Keratinocyte (primary cell): ENCODE results near the gene MAU2.

Source experiments
- CTCF ChIP-seq, 3 experiments: IDR thresholded peaks in 1 of 3; conservative IDR thresholded peaks in 1 of 3; optimal IDR thresholded peaks in 1 of 3; 2 replicates in 2 of 3; 3 replicates in 1 of 3; pipeline versions ENCODE3 to v1.5.1; 2011; ENCODE audit warnings: low read length in 3 of 3, mild to moderate bottlenecking in 3 of 3, moderate library complexity in 2 of 3, control low read depth in 1 of 3, inconsistent platforms in 1 of 3; ENCODE audit not compliant: insufficient read depth in 2 of 3; ENCODE audit errors: extremely low read depth in 1 of 3
- EZH2 ChIP-seq: IDR thresholded peaks from one replicate; pipeline ENCODE4 v1.6.1; 2012; ENCODE audit warnings: inconsistent platforms, mild to moderate bottlenecking, low read length, moderate library complexity

DNA sequence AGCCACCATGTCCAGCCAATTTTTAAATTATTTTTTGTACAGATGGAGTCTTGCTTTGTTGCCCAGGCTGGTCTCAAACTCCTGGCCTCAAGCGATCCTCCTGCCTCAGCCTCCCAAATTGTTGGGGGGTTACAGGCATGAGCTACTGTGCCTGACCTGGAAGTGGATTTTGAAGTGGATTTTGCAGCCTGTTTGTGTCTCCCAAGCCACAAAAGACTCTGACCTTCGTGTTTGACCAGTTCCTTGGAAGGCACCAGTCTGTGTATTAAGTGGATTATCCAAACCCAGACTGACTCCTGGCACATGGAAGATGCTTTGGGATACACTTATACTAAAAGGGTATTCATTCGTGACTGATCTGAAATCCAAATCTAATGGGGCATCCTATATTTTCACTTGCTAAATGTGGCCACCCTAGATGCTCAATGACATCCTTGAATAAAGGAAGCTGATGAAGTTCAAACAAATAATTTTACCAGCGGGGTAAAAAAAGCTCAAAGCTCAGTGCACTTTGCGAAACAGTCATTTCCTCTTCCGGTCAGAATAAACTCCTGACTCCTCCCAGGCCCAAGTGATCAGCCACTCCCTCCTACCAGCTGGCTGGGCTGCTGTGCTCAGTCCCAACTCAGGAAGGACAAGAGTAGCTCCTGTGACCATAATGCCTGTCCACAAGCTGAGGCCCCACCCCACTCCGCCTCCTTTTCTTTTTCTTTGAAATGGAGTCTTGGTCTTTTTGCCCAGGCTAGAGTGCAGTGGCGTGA lies 52.2 kb downstream of the MAU2 start:
- TF ChIP-seq CTCF (optimal IDR thresholded peaks at IDR 0.05 in 1 of 3, IDR thresholded peaks at IDR 0.05 in 1 of 3, conservative IDR thresholded peaks at IDR 0.05 in 1 of 3; ENCODE audit: extremely low read depth in 1 of 3, insufficient read depth in 2 of 3, low read length in 3 of 3) = no peak
- TF ChIP-seq EZH2 = no peak
